Activated effector memory CD4-positive, alpha-beta T cell treated with anti-CD3 and anti-CD28 coated beads, Interleukin-2, amount 50 U/mL, for 16 hours (primary cell): ENCODE results near the gene ADCY5.
A peak's percentile ranks its signal among the peaks of the same experiment; 100 is the strongest.
"Not testable (repeated sequence)": the region's sequence is repeated elsewhere in the genome, so short reads cannot be mapped to it uniquely, and the experiment has no call there.

Experiments used
- DNase-seq: peaks from one replicate; pipeline ENCODE4 v3.0.0-alpha.2; 2020

ADCY5 gene

DNA sequence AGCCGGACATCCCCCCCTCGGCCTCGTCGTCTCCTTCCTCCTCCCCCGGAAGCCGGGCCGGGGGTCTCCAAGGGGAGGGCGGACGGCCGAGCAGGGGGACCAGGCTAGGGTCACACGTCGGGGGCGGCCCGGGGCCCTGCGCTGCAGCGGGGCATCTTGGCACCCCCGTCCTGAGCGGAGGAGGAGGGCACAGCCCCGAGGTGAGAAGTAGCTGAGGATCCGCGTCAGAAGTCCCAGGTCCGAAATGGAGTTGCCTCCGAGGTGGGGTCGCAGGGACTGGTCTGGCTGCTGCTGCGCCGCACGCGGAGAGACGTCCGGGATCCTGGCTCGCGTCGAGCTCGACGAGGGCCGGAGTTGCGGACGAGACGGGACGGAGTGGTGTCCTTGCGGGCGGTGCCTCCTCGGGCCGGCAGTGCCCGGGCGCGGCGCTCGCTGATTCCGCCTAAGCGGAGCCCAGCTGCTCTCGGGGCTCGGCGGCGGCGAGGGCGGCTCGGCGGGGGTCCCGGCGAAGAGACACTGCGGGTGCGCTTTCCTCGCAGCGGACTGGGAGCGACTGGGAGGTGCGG lies at the start of gene ADCY5:
Gene ADCY5 (minus strand): TSS at position 555 of the 566 bp plus-strand sequence. CDS start 545 bp downstream, at position 10.
- DNase-seq = no peak

DNA sequence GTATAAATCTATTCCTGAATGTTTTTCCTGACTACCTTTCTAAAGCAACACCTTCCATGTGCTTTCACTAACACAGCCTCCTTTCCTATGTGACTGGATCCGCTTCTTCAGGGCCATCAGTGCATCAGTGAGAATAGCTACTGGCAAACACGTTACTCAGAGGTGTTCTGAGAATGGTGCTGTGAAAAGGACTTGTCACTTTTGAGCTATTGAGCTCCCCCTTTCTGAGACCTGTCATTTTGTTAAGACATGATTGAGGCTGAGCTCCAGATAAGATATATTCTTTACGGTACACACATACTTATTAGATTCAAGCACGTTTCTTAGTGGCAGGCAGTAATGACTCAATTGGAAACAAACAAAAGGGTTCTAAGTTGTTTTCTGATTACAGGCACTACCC lies 45.0 kb upstream of the ADCY5 start:
- no peak for DNase-seq

DNA sequence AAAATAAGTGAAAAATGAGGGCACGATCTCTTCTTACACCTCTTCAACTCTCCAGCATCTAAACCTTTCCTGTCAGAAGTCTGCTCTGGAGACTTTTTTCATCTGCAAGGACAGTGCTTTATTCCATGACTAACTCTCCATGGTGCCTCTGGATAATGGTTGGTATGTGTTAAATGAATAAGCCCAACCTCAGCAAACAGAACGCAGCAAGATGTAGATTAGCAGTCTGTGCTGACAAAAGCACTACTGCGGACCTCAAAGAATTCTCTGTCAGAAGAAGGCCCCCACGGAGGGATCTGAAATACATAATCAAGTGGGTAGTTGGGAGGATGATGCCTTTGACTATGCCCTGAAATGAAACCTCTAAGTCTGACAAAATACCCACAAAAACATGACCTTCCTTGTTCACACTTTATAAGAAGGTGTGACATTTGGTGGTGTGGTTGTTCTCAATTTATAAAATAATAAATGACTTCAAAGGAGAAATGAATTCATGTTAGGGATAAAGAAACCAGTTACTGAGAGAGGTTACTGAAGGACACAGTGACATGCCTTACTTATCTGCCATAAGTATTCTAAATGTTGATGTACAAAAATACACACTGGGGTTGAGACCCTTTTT lies 43.2 kb upstream of the ADCY5 start:
- DNase-seq = no peak

DNA sequence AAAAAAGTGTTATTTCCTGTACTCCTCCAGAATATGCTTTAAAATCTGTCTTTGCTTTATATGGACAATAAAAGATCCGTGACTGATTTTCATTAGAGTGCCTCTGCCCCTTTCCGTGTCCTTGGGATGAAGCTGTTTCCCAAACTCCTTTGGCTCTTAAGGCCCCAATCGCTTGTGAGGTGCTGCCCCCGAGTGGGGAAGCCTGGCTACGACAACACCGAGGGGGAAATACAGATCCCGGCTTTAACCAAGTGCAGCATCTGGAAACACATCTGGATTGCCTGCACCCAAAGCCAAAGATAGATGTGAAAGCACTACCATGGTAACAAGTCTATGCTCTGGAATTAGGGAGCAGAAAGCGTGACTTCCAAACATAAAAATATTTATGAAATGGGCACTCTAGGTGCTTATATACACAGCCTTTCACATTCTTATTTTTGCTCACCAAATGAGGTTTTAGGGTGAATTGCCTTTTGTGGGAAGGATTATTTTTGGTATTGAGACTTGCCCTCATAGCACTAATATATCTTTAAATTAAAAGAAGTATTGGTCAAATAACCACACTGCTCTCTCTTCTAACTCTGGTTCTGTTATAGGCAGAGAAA lies 40.6 kb upstream of the ADCY5 start:
- peak; percentile 73 for DNase-seq

DNA sequence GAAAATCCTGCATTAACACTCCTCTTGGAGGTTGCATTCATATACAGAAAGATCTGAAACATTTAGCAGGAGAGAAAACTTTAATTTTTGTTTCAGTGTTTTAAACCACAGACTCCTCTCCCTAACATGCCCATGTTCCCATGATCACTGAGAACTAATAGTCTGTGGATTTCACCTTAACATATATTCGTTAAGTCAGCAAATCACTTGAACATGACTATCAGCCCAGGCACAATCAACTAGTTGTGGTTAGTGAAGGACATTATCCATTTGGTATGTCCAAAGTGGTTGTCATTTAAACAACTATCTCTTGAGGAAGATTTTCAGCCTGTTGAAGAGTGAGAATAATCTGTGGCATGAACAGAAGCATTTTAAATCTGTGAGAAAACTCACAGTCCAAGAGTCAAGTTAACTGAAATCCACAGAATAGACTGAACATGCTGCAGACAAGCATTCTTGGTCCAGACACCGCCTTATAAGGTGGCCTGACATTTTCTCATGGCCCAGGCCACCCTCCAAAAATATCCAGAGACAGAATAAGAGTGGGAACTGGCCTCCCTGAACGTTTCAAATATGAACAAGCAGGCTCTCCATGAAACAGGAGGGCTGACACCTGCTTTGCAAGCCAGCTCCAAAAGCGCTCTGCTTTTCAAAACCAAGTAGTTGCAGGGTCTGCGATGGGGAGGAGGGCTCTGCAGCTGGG lies 39.9 kb upstream of the ADCY5 start:
- DNase-seq = no peak

DNA sequence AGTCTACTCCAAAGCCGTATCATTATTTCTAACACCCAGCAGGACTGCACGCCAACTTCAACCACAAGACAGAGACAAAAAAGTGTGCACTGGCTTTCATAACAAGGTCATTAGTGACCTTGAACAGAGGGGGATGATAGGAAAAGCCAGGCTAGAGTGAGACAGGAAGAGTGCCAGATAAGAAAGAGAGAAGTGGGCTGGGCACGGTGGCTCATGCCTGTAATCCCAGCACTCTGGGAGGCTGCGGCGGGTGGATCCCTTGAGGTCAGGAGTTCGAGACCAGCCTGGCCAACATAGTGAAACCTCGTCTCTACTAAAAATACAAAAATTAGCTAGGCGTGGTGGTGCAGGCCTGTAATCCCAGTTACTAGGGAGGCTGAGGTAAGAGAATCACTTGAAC lies 38.2 kb upstream of the ADCY5 start:
- not testable (repeated sequence) for DNase-seq

DNA sequence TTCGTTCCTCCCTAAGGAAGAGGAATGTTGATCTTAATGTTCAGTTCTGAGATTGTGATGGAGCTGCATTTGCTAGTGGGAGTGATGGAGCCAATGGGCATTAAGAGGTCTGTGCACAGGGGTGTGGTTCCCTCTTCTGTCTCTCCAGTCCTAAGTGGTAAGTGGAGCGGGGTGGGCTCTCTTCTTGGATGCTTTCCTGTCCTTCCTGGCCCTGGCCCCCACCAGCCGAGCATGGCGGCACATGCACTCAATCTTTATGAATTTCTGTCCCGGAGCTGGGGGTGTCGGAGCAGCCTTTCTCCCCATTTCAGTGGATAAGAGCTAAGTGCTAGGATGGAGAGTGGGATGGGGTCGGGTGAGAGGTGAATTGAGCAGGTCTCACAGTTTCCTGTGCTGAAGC lies 37.6 kb upstream of the ADCY5 start:
- no peak for DNase-seq

DNA sequence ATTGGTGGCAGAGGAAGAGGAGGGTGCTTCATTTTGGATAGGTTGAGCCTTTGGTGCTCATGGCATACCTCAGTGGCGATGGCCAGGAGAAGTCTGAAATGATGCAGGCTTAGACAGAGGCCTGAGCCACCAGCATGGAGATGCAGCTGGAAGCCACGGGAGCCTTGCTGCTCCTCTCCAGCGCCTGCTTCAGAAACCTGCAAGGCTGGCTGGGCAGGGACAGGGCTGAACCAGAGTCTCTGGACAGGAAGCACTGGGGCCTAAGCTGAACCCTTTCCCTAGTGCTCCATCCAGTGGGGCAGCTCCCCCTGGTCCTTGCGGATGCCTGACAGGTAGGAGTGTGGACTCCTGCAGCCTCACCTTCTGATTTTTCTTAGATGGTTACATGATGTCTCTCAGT lies 36.7 kb upstream of the ADCY5 start:
- DNase-seq = no peak

DNA sequence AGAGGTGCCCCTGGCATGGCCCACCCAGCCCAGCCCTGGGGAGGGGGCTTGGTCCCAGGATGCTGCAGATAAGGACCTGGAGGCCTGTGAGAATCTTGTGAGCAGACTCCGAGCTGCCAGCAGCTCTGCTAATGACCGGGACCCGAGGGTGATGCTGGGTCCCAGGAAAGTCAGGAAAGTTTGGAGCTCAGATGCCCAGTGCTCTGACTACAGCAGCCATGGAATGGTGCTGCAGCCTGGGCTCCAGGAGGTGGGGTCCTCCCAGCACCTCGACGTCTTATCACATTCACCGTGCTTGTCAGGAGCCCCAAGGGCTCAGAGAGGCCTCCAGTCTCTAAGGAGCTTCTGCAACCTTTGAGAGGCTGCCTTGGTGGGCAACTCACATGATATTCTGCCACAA lies 34.3 kb upstream of the ADCY5 start:
- no peak for DNase-seq

DNA sequence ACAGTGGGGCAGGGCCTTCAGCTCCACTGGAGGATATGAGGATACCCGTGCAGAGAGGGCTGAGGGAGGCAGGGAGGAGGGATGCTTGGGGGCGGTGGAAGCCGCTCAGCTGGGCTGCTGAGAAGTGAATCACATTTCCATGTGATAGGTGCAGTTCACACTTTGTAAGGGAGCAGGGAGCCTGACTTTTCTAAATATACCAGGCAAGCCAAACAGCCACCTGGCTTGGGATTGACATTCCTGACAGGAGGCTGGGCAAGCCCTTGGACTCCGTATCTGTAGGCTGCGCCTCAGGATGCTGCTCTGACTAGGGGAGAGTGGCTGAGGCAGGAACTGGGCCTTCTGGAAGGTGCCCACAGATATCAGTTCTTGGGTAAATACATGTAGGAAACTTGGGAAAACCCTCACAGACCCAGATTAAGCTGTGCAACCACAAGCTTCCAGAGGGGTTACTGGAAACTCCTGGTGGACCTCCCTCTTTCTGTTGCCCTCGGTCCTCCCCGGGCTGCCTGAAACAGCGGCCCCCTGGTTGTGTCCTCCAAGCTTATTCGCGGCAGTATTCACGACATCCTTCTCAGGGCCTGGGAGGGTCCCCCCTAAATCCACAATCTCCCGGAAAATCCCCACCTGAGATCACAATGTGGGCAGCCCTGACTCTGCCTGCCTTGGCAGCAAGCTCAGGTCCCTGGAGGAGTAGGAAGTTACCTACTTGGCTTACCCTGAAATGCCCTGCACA lies 33.0 kb upstream of the ADCY5 start:
- DNase-seq = no peak

DNA sequence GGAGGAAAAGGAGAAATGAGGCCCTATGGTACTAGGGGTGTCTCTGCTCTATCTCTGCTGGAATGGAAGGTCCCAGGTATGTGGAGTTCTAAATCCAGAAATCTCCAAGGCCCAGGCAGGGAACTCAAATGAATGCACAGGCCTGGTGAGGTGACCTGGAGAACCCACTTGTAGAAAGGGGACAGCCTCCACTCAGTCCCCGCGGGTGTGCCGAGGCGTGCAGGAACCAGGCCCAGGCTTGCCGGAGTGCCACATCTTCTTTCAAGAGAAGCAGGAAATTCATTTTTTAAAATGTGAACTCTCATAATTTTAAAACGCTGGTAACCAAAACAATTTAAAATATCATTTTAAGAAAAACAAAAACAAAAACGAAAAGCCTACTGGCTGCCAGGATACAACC lies 32.2 kb upstream of the ADCY5 start:
- DNase-seq = no peak

DNA sequence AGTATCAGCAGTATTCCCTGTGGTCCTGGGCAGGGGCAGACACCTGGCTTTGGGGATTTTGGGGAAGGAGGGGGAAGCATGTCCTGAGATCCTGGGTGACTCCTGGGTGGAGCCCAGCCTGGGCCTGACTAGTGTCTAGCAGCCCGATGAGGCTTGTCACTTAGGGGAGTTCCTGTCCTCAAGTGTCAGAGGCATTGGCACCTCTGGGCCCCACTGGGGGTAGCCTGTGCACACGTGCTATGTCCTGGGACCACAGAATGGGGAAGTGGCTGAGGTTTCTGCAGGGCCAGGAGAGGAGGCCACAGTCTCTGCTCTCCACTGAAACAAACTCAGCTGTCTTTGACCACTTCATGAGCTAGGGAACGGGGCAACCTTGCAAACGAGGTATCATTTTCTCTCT lies 31.5 kb upstream of the ADCY5 start:
- DNase-seq = no peak

DNA sequence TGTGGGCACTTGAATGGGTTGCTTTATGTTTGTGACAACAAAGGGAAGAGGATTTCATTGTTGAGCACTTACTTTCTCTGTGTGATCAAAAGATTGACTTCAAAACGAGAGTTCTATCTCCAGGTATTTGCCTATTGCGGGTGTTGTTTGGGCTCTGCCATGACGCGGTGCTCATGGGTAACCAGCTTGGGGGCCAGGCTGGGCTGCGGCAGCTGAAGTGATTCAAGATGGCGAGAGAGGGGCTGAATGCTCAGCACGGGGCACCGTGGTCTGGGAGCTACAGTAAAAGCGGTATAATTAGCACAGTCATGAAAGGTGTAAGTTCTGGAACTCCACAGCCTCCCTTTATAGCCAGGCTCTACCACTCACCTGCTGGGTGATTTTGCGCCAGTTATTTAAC lies 31.0 kb upstream of the ADCY5 start:
- no peak for DNase-seq

DNA sequence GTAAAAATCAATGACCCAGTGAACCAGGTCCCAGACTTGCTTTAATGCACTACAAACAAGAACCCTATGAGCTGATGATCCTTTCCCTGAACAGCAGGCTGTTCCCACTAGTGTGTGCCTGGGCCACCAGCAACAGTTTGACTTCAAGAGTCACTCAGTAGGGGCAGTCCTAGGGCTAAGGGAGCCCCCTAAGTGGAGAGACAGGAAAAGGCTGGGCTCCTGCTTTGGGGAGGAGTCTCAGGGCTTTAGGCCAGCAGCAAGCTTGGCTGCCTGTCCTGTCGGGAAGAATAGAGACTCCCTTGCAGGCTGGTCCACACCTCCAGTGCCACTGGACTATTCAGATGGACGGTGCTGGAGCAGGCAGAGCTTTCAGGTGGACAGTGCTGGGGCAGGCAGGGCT lies 29.4 kb upstream of the ADCY5 start:
- no peak for DNase-seq

DNA sequence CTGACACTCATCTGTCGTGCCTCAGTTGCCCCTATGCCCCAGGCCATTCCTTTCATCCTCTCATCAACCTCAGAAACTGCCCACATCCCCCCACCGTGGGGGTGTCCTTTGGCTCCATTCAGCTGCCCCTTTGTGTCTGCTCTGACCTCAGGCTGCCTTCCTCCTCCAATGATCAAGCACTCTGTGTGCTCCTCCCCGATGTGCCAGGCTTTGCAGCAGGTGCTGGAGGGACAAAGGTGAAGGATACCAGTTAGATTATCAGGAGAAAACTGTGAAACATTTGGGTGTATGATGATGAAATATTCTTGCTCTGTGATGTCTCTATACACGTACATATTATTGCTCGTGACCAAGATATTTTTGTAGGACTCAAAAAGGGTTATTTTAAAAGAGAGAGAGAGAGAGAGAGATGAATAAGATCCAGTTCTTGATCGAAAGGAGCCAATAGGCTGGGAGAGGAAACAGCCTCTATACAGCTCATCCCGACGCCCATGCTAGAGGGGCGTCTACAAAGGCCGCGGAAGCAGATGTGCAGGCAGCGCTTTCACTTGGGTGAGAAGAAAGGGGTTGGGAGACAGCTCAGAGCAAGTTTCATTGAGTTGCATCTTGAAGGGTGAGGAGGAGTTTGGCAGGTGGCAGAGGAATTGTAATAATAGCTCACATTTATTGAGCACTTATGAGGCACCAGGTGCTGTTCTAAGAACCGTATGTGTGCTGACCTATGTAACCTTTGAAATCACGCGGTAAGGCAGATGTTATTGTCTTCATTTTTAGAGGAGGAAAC lies 28.3 kb upstream of the ADCY5 start:
- DNase-seq = no peak

DNA sequence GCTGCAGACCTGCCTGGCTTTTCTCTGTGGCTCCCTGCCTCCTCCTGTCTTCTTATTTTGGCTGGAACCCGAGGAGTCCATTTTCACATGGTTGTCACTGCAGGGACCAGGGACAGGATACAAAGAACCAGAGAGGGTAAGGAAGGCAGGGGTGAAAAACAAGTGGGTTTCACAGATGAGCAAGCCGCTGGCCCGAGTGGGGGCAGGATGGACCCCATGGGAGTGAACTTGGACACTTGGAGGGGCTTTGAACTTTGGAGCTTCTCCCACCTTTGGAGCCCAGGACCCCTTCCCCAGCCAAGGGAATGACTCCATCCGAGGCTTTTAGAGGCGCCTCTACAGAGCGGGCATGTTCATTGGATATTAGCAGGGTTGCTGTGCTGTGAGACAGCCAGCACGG lies 26.9 kb upstream of the ADCY5 start:
- DNase-seq = no peak

DNA sequence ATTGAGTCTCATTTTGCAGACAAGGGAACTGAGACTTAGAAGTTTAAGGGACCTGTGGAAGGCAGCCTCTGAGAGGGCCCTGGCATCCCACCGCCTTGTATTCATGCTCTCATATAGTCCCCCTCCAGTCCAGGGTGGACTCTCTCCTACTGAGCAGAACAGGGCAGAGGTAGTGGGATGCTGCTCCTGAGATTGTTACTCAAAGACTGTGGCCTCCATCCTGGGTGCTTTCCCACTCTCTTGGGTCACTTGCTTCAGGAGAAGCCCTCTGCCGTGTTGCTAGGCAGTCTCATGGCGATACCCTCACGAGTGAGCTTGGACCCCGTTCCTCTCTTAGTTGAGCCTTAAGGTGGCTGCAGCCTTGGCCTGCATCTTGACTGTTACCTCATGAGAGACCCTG lies 22.2 kb upstream of the ADCY5 start:
- no peak for DNase-seq

DNA sequence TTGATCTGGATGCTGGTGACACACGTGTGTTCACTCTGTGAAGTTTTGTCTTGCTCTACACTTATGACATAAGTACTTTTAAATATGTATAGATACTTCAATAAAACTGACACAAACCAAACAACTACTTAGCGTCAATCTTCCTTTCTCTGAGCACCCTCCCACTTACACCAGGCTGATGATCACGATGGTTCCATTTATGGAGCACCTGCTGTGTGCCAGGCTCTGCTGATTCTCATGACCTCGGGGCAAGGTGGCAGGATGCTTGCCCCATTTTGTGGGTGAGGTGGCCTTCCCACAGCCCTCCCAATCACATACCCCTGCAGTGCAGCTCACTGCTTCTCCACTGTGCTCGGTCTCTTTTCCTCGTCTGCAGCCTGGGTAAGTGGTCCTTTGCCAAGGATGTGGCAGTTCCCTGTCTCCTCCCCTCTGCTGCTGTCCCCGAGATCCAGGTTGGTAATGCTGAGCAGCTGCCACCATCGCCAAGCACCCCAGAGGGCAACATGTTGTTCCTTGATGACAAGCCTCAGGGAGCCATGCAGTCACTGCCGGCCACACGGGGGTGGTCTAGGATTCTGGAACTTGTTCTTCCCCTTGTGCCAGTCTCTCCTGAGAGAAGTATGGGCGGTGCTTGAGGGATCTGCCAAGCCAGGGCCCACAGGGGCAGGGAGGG lies 20.6 kb upstream of the ADCY5 start:
- no peak for DNase-seq

DNA sequence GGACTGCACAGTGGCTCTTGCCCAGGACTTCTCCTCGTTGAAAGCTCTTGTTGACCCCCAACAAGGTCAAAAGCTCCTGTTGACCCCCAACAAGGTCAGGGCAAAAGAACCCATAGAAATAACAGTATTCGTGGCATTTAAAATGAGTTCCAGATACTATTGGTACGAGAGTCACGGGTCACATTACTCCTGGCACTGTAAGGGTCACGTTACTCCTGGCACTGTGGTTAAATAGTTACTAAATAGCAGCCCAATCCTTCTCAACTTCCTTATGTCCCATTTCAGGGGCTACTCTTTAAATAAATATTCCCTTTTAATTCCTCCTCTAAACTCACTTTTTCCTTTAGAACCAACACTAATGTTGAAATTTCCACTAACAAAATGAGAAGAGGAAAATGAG lies 18.2 kb upstream of the ADCY5 start:
- DNase-seq = no peak

DNA sequence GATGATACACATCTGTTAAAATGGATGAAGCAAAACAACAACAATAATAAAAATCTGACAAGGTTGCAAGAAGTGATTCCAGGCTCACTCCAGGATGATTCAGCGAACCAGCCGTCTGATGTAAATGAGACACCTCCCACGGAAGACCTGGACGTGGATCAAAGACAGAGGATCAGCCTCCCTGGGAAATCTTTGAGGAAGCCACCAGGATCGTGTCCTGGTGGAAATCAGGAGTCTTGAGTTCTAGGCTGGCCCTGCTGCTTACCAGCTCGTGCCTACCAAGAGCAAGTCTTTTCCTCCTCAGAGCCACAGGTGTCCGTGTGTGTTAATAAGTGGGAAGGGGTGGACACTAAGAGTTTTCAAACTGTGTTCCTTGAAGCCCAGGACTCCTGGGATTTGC lies 15.3 kb upstream of the ADCY5 start:
- no peak for DNase-seq

DNA sequence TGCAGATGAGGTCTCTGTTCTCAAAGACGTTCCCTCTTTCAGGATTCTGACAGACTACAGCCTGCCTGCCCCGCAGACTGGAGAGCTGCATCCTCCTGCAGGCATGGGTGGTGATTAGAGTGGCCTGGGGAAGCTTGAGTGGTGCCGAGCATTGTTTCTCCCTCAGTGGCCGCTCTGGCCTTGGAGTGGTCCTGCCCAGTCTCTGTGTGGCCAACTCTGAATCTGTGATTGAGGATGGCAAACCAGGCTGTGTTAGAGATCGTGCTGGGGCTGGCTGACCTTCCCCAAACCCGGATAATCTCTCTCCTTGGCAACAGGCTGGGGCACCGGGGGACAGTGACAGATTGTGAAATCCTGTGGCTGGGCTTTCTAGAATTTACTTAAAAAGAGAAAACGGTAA lies 11.0 kb upstream of the ADCY5 start:
- no peak for DNase-seq

DNA sequence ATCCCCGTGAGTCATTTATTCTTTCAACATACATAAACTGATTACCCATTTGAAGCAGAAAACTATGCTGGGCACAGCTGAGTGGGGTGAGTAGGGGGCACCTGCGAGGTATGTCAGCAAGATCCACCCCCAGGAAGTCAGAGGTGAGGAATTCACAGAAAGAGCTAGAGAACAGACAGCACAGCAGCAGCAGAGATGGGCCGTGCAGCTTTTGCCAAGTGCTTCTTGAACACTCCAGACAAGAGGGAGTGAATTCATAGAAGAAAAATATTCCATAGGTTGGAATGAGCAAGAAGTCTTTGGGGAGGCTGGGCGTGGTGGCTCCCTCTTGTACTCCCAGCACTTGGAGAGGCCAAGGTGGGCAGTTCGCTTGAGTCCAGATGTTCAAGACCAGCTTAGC lies 9.4 kb upstream of the ADCY5 start:
- DNase-seq = no peak
